Measurements from ENCODE around the gene DICER1.

Gene DICER1

DNA sequence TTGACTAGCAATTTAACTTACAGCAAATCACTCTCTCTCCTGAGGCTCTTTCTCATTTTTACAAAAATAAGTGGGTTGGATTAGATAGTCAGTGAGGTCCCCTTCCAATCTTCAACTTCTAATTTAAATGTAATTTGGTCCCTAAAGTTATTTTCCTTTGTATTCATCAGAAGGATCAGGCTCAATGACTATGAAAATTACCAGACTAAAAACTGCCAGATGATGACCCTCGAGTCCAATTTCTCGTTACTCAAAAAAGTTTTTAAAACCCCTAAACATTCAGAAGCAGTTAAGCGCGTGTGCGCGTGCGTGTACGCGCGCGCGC lies 34.7 kb downstream of the DICER1 start:
- no peak for DNase-seq (ENCODE audit: low spot score)

DNA sequence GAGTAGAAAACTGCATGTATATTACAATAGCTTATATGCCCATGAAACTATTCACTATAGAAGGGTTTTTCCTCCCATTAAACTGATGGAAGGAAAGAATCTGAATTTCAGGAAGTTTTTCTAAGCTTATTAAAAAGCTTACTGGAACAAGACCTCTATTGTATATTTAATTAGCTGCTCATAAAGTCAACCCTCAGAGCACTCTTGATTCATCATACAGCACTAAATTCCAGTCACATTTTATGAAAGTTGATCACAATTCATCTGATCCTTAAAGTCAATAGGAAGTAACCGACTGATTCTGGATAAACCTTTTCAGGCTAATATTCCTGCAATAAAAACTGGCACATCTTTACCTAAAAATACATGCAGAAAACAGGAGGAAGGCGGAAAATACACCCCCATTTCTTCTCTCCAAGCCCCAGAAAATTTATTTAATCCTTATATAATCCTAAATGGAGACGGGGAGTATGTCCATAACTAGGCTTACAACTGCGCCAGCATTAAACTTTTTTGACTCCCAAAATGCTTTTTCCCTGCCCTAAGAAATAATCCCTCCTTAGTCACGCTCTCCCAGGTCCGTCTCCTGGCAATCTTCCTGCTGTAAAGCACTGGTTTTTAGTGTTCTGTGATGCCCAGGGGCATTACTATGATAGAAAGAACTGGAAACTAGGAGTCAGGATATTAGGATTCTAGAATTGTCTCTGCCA lies 35.3 kb downstream of the DICER1 start:
- DNase-seq (ENCODE audit: low spot score): no peak

- no peak for DNase-seq (ENCODE audit: low spot score)
Measured at GRCh38 chr14:95119336-95119735, 38.0 kb downstream of the DICER1 start.

- no peak for DNase-seq (ENCODE audit: low spot score)
Measured at GRCh38 chr14:95117937-95118721, 39.2 kb downstream of the DICER1 start.

DNA sequence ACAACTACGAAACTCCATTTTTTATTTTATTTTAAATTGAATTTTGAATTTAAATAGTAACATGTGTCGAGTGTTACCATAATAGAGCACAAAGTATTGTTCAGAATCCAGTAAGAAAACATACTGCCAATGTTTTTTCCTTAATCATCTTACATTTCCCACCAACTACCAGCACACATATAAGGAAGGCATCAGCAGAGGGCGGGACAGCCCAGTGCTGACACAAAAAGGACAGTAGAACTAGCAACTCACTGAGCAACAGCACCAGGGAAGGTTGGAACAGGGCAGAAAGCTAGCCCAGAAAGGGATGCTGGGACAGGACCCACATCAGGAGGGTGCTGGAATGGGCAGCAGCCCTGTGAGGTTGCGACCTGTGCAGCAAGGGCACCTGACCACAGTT lies 43.9 kb downstream of the DICER1 start:
- no peak for DNase-seq (ENCODE audit: low spot score)

DNA sequence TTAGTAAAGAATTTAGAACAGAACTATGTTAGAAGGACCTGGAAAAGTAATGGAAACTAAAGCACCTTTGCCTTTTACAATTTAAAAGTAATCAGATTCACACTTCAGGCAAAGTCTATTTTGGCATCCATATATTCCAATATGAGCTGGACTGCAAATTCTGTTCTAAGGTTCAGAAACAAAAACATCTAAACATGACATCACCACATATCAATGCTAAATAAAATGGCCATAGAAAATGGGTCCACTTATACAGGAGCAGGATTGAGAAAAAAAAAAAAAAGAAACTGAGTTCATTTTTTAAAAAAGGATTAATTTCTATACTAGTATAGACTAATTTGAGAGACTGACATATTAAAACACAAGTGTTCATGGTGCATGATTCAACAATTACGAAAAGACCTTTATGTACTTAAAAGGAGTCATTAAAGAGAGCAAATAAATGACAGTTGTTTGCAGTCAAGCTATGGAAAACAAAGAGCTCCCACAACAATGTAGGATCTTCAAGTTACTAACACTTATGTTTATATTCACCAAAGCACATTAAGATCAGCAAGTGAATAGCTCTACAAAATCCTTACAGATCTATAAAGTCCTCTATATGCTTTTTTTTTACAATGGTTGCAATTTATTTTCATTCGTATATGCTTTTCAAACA lies 45.7 kb downstream of the DICER1 start:
- DNase-seq (ENCODE audit: low spot score): no peak

DNA sequence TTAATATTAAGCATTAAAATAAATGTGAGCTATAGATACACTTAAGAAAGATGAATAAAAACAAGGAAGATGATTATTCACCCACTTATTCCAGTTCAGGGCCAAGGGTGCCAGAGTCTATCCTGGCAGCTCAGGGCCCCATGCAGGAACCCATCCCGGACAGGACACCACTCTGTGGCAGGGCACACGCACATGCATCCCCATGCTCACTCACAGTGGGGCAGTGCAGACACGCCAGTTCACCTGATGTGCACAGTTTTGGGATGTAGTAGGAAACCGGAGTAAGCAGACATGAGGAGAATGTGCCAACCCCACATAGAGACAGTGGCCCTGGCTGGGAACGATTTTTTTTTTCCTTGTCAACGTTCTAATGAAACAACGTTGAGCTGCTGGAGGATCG lies 47.2 kb downstream of the DICER1 start:
- DNase-seq (ENCODE audit: low spot score): no peak

GRCh38 chr14:95107711-95108110 lies 49.6 kb downstream of the DICER1 start:
- DNase-seq (ENCODE audit: low spot score): no peak

- DNase-seq (ENCODE audit: low spot score): no peak
Measured at GRCh38 chr14:95106971-95107370, 50.4 kb downstream of the DICER1 start.

GRCh38 chr14:95104911-95105310 lies 52.4 kb downstream of the DICER1 start:
- no peak for DNase-seq (ENCODE audit: low spot score)

DNA sequence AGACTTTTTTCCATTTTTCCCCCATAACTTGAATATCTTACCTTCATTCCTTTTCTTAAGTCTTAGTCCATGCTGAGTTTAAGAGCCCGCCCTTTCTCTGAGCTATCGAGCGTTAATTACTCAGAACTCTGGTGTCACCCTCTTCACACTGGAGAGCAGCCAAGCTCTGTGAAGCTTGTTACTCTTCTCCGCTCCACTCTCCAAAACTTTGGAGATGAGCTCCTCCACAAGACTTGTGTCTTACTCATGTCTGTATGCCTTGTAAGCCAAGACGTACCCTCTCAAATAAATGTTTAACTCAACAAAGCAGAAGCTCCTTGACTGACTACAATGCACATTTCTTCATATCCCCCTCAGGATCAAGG lies 54.7 kb downstream of the DICER1 start:
- DNase-seq (ENCODE audit: low spot score): no peak

DNA sequence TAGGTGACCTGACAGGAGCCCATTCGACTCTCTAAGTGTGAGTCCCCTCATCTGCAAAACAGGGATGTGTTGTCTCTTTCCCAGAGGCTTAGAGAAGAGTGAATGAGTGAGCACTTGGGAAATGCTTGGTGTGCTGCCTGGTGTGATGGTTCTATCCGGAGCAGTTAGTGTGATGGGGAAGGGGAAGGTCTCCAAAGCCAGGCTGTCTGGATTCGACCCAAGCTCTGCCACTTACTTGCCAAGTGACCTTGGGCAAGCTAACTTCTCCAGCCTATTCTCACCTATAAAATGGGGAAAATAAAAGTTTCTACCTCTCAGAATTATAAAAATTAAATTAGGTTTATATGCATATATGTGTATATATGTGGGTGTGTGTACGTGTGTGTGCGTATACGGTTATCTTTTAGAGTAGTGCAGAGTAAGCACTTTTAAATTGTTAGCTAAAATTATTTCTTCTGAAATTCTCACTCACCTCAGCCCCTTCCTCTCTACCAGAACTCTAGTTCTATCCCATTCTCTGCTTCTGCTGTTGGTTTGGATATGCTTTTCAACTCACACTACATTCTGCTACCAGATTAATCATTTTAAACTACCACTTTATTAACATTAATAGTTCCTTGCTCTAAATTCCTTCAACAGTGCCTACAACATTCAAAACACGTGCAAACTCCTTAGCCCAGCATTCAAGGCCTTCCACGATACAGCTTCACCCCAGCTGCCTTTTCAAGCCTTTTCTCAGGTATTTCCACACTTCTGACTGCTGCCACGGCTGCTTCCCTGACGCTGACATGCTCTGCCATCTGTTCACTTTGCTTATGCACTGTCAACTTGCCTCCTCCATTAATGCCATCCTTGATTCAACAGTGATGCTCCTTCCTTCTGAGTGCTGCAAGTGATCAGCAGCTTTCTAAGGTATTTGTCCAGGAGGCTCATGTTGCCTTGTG lies 55.3 kb downstream of the DICER1 start:
- no peak for DNase-seq (ENCODE audit: low spot score)

DNA sequence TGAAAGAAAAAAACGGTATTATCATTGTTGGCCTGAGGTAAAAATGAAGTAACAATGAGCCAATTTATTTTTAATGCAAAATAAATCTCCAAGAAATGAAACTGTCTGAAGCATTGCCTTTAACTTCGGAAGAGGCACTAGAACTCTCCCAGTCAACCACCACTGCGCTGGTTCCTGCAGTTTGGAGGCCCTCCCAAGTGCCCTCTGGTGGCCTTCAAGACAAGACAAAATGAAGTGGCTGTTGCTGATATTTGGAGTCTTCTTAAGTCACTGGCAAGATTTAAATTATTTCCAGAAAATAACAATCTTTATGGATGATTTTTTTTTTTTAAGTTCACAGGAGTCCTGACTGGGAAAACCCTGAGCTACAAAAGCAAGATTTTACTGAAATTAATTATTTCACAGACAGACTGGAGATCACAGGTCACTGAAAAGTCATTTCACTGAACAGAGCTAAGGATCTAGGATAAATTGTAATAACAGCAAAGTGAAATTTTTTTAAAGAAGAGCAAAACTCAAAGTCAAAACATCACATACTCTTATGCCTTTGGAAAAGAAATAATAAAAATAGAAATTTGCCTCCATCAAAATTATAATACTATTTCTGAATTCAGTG lies 58.2 kb downstream of the DICER1 start:
- DNase-seq (ENCODE audit: low spot score): peak; percentile 73

DNA sequence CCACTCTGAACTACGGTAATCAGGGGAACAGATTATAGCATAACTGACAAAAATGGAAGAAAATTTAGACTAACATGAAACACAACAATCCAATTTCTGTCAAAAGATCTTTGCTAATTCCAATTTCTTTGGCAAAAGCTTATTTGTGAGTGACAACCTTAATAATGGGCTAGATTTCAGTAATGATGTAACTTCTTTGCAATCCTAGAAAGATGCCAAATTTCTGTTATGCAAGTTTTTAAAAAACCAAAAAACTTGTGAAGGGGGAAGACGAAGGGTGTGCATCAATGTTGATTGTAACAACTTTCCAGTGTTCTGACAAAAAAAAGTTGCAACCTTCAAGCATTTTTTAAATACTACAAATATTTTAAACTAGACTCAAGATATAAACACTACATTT lies 59.9 kb downstream of the DICER1 start:
- peak; percentile 33 for DNase-seq (ENCODE audit: low spot score)

GRCh38 chr14:95096476-95096875 lies 60.9 kb downstream of the DICER1 start:
- DNase-seq (ENCODE audit: low spot score): no peak

DNA sequence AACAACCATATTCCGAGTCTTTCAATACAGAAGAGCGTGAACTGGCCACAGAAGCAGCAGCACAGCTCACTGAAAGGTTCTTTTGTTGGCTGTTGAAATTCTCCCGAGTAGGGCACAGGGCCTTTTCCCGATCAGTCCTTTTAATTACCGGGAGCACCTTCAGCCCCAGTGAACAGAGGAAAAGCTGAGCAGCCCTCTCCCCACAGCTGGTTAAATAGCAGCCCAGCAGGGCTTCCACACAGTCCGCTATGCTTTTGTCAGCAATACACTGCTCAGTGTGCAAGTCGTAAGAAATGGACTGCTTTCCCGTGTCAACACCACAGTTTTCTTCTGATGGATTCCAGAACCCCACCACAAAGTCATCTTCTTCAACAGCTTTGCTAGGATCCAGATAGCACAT lies 61.3 kb downstream of the DICER1 start:
- DNase-seq (ENCODE audit: low spot score): no peak

DNA sequence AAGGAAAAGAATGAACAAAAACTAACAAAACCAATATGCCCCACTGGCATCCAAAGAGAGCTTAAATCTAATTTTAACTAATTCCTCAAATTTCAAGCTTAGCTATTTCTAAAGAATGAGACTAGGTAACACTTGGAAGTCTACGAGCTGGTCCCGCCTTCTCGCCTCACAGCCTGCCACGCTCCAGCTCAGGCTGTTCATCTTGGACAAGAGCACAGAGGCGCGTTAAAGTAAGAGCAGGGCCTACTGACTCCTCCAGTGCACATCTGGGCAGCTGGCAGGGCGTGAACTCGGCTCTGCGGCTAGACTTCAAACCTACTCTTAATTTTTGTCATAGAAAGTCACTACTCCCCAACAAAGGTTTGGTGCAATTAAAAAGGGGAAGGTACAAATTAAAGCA lies 64.6 kb downstream of the DICER1 start:
- no peak for DNase-seq (ENCODE audit: low spot score)

DNA sequence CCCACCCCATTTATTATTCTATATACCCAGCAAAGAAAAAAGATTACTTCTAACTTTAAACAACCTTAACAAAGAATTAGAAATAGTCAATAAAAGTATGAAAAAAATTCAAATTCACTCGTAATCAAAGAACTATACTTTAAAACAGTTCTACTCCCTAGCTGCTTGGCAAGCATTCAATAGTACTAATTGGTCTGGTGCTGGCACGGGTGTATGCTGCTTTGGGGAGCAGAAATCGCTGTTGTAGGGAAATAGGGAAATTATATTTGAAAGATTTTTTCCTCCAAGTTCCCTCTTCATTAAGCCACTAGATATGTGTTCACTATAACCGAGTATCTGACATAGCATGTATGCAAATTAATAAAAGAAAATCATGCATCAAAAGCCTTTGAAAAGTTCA lies 65.7 kb downstream of the DICER1 start:
- no peak for DNase-seq (ENCODE audit: low spot score)

DNA sequence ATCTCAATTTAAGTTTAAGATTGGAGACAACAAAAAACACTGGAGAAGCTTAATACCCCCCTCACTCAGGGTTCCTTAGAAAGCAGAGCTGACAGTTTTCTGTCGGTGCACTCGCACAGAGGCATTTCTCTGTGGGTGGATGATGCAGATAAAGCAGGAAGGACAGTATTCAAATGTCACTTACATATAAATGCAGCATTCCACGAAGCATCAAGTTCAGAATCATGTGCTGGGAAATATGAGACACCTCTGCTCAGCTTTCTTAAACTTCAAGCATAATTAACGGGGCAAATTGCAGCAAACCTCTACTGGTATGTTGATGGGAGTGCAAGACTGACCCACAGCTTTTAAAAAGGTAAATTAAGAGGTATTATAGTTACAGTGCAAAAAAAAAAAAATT lies 68.7 kb downstream of the DICER1 start:
- no peak for DNase-seq (ENCODE audit: low spot score)

GRCh38 chr14:95087619-95088018 lies 69.7 kb downstream of the DICER1 start:
- DNase-seq (ENCODE audit: low spot score): no peak

DNA sequence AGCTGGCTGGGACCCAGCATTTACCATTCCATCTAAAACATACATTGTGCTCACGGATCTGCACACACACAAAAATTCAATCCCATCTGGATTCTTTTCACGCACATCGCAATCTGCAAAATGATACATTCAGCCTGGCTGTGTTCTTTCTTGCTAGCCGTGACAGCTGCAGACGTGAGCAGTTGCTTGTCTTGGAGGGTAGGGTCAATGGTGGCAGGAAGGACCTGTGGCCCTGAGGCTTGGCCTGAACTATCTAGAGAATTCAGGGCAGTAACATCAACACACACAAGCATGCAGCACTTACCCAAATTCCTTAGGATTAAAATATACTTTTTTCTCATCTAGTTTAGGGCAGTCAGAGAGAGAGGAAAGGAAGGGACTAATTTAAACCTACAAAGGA lies 72.0 kb downstream of the DICER1 start:
- DNase-seq (ENCODE audit: low spot score): no peak

GRCh38 chr14:95078867-95079266 lies 78.5 kb downstream of the DICER1 start:
- no peak for DNase-seq (ENCODE audit: low spot score)
